DND-41 (cell line): ENCODE results near the gene PRKCD.

Source experiments
- ATAC-seq: fragments of 200-7000 bp; cut with Tn5 transposase; 3 replicates; pipeline ENCODE4 v1.9.1; 2021; ENCODE audit warnings: low read depth; ENCODE audit not compliant: insufficient read depth
- DNase-seq: peaks from one replicate; pipeline ENCODE4 v3.0.0-alpha.2; 2020
- H2AFZ ChIP-seq: 2 replicates; pipeline ENCODE4 v1.6.0; 2012; ENCODE audit warnings: low read depth, low read length
- H3K27ac ChIP-seq: 2 replicates; pipeline ENCODE4 v1.5.1; 2012; ENCODE audit warnings: low read length, inconsistent platforms
- H3K27me3 ChIP-seq: fragments of 200-600 bp; sonication (generic); 2 replicates; pipeline ENCODE4 v1.6.0; 2012; ENCODE audit warnings: low read length, mild to moderate bottlenecking, inconsistent platforms; ENCODE audit not compliant: insufficient read depth, poor library complexity
- H3K36me3 ChIP-seq: 2 replicates; pipeline ENCODE4 v1.5.1; 2012; ENCODE audit warnings: low read length, inconsistent platforms; ENCODE audit not compliant: insufficient read depth
- H3K4me1 ChIP-seq: 2 replicates; pipeline ENCODE4 v1.5.1; 2012; ENCODE audit warnings: mild to moderate bottlenecking, low read length; ENCODE audit not compliant: insufficient read depth
- H3K4me2 ChIP-seq: 2 replicates; pipeline ENCODE4 v1.6.0; 2012; ENCODE audit warnings: mild to moderate bottlenecking, moderate library complexity, low read length, inconsistent platforms; ENCODE audit not compliant: insufficient read depth
- H3K4me3 ChIP-seq, 2 experiments: fragments of 200-600 bp in 1 of 2; shearing (Covaris generic) in 1 of 2; 2 replicates each; pipeline ENCODE4 v1.5.1; 2012 to 2016; ENCODE audit warnings: inconsistent platforms in 2 of 2, low read length in 2 of 2, mild to moderate bottlenecking in 2 of 2, low read depth in 1 of 2, moderate library complexity in 1 of 2
- H3K79me2 ChIP-seq: 2 replicates; pipeline ENCODE4 v1.6.0; 2012; ENCODE audit warnings: low read length, inconsistent platforms; ENCODE audit not compliant: insufficient read depth
- H3K9ac ChIP-seq: 2 replicates; pipeline ENCODE4 v1.6.0; 2012; ENCODE audit warnings: low read depth, mild to moderate bottlenecking, inconsistent platforms, low read length, moderate library complexity
- H3K9me3 ChIP-seq: 2 replicates; pipeline ENCODE4 v1.5.1; 2012; ENCODE audit warnings: low read length, moderate library complexity, mild to moderate bottlenecking, inconsistent platforms; ENCODE audit not compliant: insufficient read depth, severe bottlenecking
- H4K20me1 ChIP-seq: 2 replicates; pipeline ENCODE4 v1.6.0; 2012; ENCODE audit warnings: low read length; ENCODE audit not compliant: insufficient read depth
- CTCF ChIP-seq: IDR thresholded peaks from 2 replicates; pipeline ENCODE4 v1.5.1; 2012; ENCODE audit warnings: borderline replicate concordance, low read length, moderate library complexity, mild to moderate bottlenecking; ENCODE audit not compliant: poor library complexity, severe bottlenecking; ENCODE audit errors: extremely low read depth
- EZH2 ChIP-seq: IDR thresholded peaks from 3 replicates; pipeline ENCODE4 v1.6.1; 2012; ENCODE audit warnings: borderline replicate concordance, low read depth, mild to moderate bottlenecking, moderate library complexity, low read length, inconsistent platforms; ENCODE audit not compliant: severe bottlenecking

Gene PRKCD

GRCh38 chr3:53144446-53144845 is 16.6 kb upstream of the PRKCD start:
- Histone ChIP-seq H3K79me2 (no peaks in the 10 kb centered on the region), H3K9ac (no peak overlapping the region), H4K20me1 (no peaks in the 10 kb centered on the region), H3K27me3 (peaks cover 5% of the 10 kb centered on the region), H3K4me3 (no peak overlapping the region), H2AFZ (no peak overlapping the region), H3K4me1 (no peaks in the 10 kb centered on the region), H3K27ac (no peak overlapping the region), H3K4me2 (no peak overlapping the region), H3K36me3 (no peaks in the 10 kb centered on the region), H3K9me3 (no peaks in the 10 kb centered on the region)
- ATAC-seq (no peak), DNase-seq (no peak)
- TF ChIP-seq CTCF = no peak
- TF ChIP-seq EZH2 = no peak

- Histone ChIP-seq H3K27ac (no peak overlapping the region), H3K9me3 (no peaks in the 10 kb centered on the region), H2AFZ (no peak overlapping the region), H3K36me3 (no peaks in the 10 kb centered on the region), H3K27me3 (peaks cover 7% of the 10 kb centered on the region), H3K9ac (no peak overlapping the region), H3K4me2 (no peak overlapping the region), H3K4me1 (no peaks in the 10 kb centered on the region), H3K4me3 (no peak overlapping the region), H4K20me1 (no peaks in the 10 kb centered on the region), H3K79me2 (no peaks in the 10 kb centered on the region)
- DNase-seq (no peak), ATAC-seq (no peak)
- TF ChIP-seq CTCF (no peak), EZH2 (no peak)
Measured at GRCh38 chr3:53144862-53145712, 15.9 kb upstream of the PRKCD start.

GRCh38 chr3:53145713-53146080 is 15.3 kb upstream of the PRKCD start:
- Histone ChIP-seq H3K27ac (no peak overlapping the region), H3K79me2 (no peaks in the 10 kb centered on the region), H4K20me1 (no peaks in the 10 kb centered on the region), H3K4me3 (no peak overlapping the region), H3K4me1 (no peaks in the 10 kb centered on the region), H2AFZ (no peak overlapping the region), H3K36me3 (no peaks in the 10 kb centered on the region), H3K9me3 (no peaks in the 10 kb centered on the region), H3K9ac (no peak overlapping the region), H3K4me2 (no peak overlapping the region), H3K27me3 (peaks cover 7% of the 10 kb centered on the region)
- no peak for ATAC-seq
- no peak for TF ChIP-seq EZH2
- no peak for TF ChIP-seq CTCF
- DNase-seq = no peak
